ENCODE results near the gene TRIM4. TPM values are rescaled to one million over a fixed set of nuclear protein-coding genes. Genes with fewer than 3 reads are reported as not detected.
A peak's percentile ranks its signal among the peaks of the same experiment; 100 is the strongest.
"Not testable (repeated sequence)": the region's sequence is repeated elsewhere in the genome, so short reads cannot be mapped to it uniquely, and the experiment has no call there.

Gene TRIM4
- 18.8 TPM for polyA plus RNA-seq (2013, experiment 1 of 4)
- 18.2 TPM for polyA plus RNA-seq (2013, experiment 2 of 4)
- polyA plus RNA-seq (2013, experiment 3 of 4) = 19.8 TPM
- polyA plus RNA-seq (2013, experiment 4 of 4) = 19.0 TPM

- H3K4me3 ChIP-seq (ENCODE audit: insufficient read depth, low read depth, low read length) = peak within 1 kb of the TSS; percentile 76
- H3K9me3 ChIP-seq (ENCODE audit: control insufficient read depth, low read length) = no peaks in the 10 kb centered on the region
- 5% methylated on average over 81 of the region's 81 CpGs for WGBS, 2 experiments
- H3K27ac ChIP-seq (ENCODE audit: insufficient read depth, low read depth, low read length, poor library complexity, severe bottlenecking) = no peak within 1 kb of the TSS
- H3K36me3 ChIP-seq (ENCODE audit: control insufficient read depth, insufficient read depth, low read length) = no peaks in the 10 kb centered on the region
- no peaks in the 10 kb centered on the region for H3K27me3 ChIP-seq (ENCODE audit: control insufficient read depth, insufficient read depth, low read length, poor library complexity, severe bottlenecking)
- H3K4me1 ChIP-seq (ENCODE audit: control insufficient read depth, insufficient read depth, low read length) = peaks cover 6% of the 10 kb centered on the region
Measured at GRCh38 chr7:99918959-99919813, at the start of gene TRIM4. Gene TRIM4 (minus strand): TSS chr7:99919530. CDS start chr7:99919401, 129 bp downstream.

- no peaks in the 10 kb centered on the region for H3K9me3 ChIP-seq (ENCODE audit: control insufficient read depth, low read length)
- peaks cover 3% of the 10 kb centered on the region for H3K27me3 ChIP-seq (ENCODE audit: control insufficient read depth, insufficient read depth, low read length, poor library complexity, severe bottlenecking)
- 85 to 87% methylated on average over 8 to 9 of the region's 9 CpGs for WGBS, 2 experiments
- no peaks in the 10 kb centered on the region for H3K36me3 ChIP-seq (ENCODE audit: control insufficient read depth, insufficient read depth, low read length)
- no peak overlapping the region for H3K4me3 ChIP-seq (ENCODE audit: insufficient read depth, low read depth, low read length)
- H3K4me1 ChIP-seq (ENCODE audit: control insufficient read depth, insufficient read depth, low read length) = no peaks in the 10 kb centered on the region
- H3K27ac ChIP-seq (ENCODE audit: insufficient read depth, low read depth, low read length, poor library complexity, severe bottlenecking) = no peak overlapping the region
Measured at GRCh38 chr7:99958564-99959227, 39.4 kb upstream of the TRIM4 start.

- Histone ChIP-seq H3K4me1 (ENCODE audit: control insufficient read depth, insufficient read depth, low read length) (no peaks in the 10 kb centered on the region), H3K36me3 (ENCODE audit: control insufficient read depth, insufficient read depth, low read length) (no peaks in the 10 kb centered on the region), H3K27ac (ENCODE audit: insufficient read depth, low read depth, low read length, poor library complexity, severe bottlenecking) (no peak overlapping the region), H3K9me3 (ENCODE audit: control insufficient read depth, low read length) (no peaks in the 10 kb centered on the region), H3K4me3 (ENCODE audit: insufficient read depth, low read depth, low read length) (no peak overlapping the region), H3K27me3 (ENCODE audit: control insufficient read depth, insufficient read depth, low read length, poor library complexity, severe bottlenecking) (peaks cover 3% of the 10 kb centered on the region)
- 89 to 90% methylated on average over 6 of the region's 6 CpGs for WGBS, 2 experiments
Measured at GRCh38 chr7:99955247-99955646, 35.9 kb upstream of the TRIM4 start.

GRCh38 chr7:99954643-99955042 is 35.3 kb upstream of the TRIM4 start:
- 92 to 94% methylated on average over 7 of the region's 7 CpGs for WGBS, 2 experiments
- not testable (repeated sequence) for H3K27ac ChIP-seq (ENCODE audit: insufficient read depth, low read depth, low read length, poor library complexity, severe bottlenecking); H3K36me3 ChIP-seq (ENCODE audit: control insufficient read depth, insufficient read depth, low read length); H3K27me3 ChIP-seq (ENCODE audit: control insufficient read depth, insufficient read depth, low read length, poor library complexity, severe bottlenecking); H3K9me3 ChIP-seq (ENCODE audit: control insufficient read depth, low read length); H3K4me3 ChIP-seq (ENCODE audit: insufficient read depth, low read depth, low read length); H3K4me1 ChIP-seq (ENCODE audit: control insufficient read depth, insufficient read depth, low read length)

- WGBS, 2 experiments = 85 to 93% methylated on average over 3 of the region's 3 CpGs
- H3K4me1 ChIP-seq (ENCODE audit: control insufficient read depth, insufficient read depth, low read length) = no peaks in the 10 kb centered on the region
- no peak overlapping the region for H3K4me3 ChIP-seq (ENCODE audit: insufficient read depth, low read depth, low read length)
- no peaks in the 10 kb centered on the region for H3K36me3 ChIP-seq (ENCODE audit: control insufficient read depth, insufficient read depth, low read length)
- H3K27ac ChIP-seq (ENCODE audit: insufficient read depth, low read depth, low read length, poor library complexity, severe bottlenecking) = no peak overlapping the region
- H3K9me3 ChIP-seq (ENCODE audit: control insufficient read depth, low read length) = no peaks in the 10 kb centered on the region
- peaks cover 3% of the 10 kb centered on the region for H3K27me3 ChIP-seq (ENCODE audit: control insufficient read depth, insufficient read depth, low read length, poor library complexity, severe bottlenecking)
Measured at GRCh38 chr7:99953649-99954048, 34.3 kb upstream of the TRIM4 start.

GRCh38 chr7:99952649-99953048 is 33.3 kb upstream of the TRIM4 start:
- not testable (repeated sequence) for H3K9me3 ChIP-seq (ENCODE audit: control insufficient read depth, low read length); H3K4me3 ChIP-seq (ENCODE audit: insufficient read depth, low read depth, low read length); H3K27ac ChIP-seq (ENCODE audit: insufficient read depth, low read depth, low read length, poor library complexity, severe bottlenecking); H3K27me3 ChIP-seq (ENCODE audit: control insufficient read depth, insufficient read depth, low read length, poor library complexity, severe bottlenecking); H3K4me1 ChIP-seq (ENCODE audit: control insufficient read depth, insufficient read depth, low read length); H3K36me3 ChIP-seq (ENCODE audit: control insufficient read depth, insufficient read depth, low read length)
- WGBS, 2 experiments = 67 to 90% methylated on average over 1 of the region's 4 CpGs

GRCh38 chr7:99950819-99951218 is 31.5 kb upstream of the TRIM4 start:
- H3K27ac ChIP-seq (ENCODE audit: insufficient read depth, low read depth, low read length, poor library complexity, severe bottlenecking); H3K4me3 ChIP-seq (ENCODE audit: insufficient read depth, low read depth, low read length); H3K4me1 ChIP-seq (ENCODE audit: control insufficient read depth, insufficient read depth, low read length); H3K36me3 ChIP-seq (ENCODE audit: control insufficient read depth, insufficient read depth, low read length); H3K9me3 ChIP-seq (ENCODE audit: control insufficient read depth, low read length); H3K27me3 ChIP-seq (ENCODE audit: control insufficient read depth, insufficient read depth, low read length, poor library complexity, severe bottlenecking): not testable (repeated sequence)
- WGBS, 2 experiments = 90 to 91% methylated on average over 6 of the region's 6 CpGs

GRCh38 chr7:99949645-99950228 is 30.4 kb upstream of the TRIM4 start:
- H3K4me1 ChIP-seq (ENCODE audit: control insufficient read depth, insufficient read depth, low read length) = no peaks in the 10 kb centered on the region

GRCh38 chr7:99947608-99948007 is 28.3 kb upstream of the TRIM4 start:
- Histone ChIP-seq H3K4me3 (ENCODE audit: insufficient read depth, low read depth, low read length) (no peak overlapping the region), H3K4me1 (ENCODE audit: control insufficient read depth, insufficient read depth, low read length) (peaks cover 6% of the 10 kb centered on the region), H3K36me3 (ENCODE audit: control insufficient read depth, insufficient read depth, low read length) (no peaks in the 10 kb centered on the region), H3K9me3 (ENCODE audit: control insufficient read depth, low read length) (no peaks in the 10 kb centered on the region), H3K27me3 (ENCODE audit: control insufficient read depth, insufficient read depth, low read length, poor library complexity, severe bottlenecking) (no peaks in the 10 kb centered on the region), H3K27ac (ENCODE audit: insufficient read depth, low read depth, low read length, poor library complexity, severe bottlenecking) (no peak overlapping the region)
- 74 to 90% methylated on average over 1 of the region's 1 CpG for WGBS, 2 experiments

More at GRCh38 chr7:99949645-99950228, 30.4 kb upstream of the TRIM4 start:
- Histone ChIP-seq H3K27ac (ENCODE audit: insufficient read depth, low read depth, low read length, poor library complexity, severe bottlenecking) (no peak overlapping the region), H3K9me3 (ENCODE audit: control insufficient read depth, low read length) (no peaks in the 10 kb centered on the region), H3K27me3 (ENCODE audit: control insufficient read depth, insufficient read depth, low read length, poor library complexity, severe bottlenecking) (no peaks in the 10 kb centered on the region), H3K36me3 (ENCODE audit: control insufficient read depth, insufficient read depth, low read length) (no peaks in the 10 kb centered on the region), H3K4me3 (ENCODE audit: insufficient read depth, low read depth, low read length) (no peak overlapping the region)
- WGBS, 2 experiments = 52 to 88% methylated on average over 2 to 3 of the region's 3 CpGs

GRCh38 chr7:99944497-99945070 is 25.3 kb upstream of the TRIM4 start:
- no peaks in the 10 kb centered on the region for H3K36me3 ChIP-seq (ENCODE audit: control insufficient read depth, insufficient read depth, low read length)
- no peak overlapping the region for H3K27ac ChIP-seq (ENCODE audit: insufficient read depth, low read depth, low read length, poor library complexity, severe bottlenecking)
- 70 to 76% methylated on average over 3 to 4 of the region's 4 CpGs for WGBS, 2 experiments
- no peaks in the 10 kb centered on the region for H3K27me3 ChIP-seq (ENCODE audit: control insufficient read depth, insufficient read depth, low read length, poor library complexity, severe bottlenecking)
- peaks cover 6% of the 10 kb centered on the region for H3K4me1 ChIP-seq (ENCODE audit: control insufficient read depth, insufficient read depth, low read length)
- no peaks in the 10 kb centered on the region for H3K9me3 ChIP-seq (ENCODE audit: control insufficient read depth, low read length)
- H3K4me3 ChIP-seq (ENCODE audit: insufficient read depth, low read depth, low read length) = no peak overlapping the region

All from ectodermal cell (in vitro differentiated cells).